ELF-1 (cell line): ENCODE data around the gene MPP2.
A peak's percentile ranks its signal among the peaks of the same experiment; 100 is the strongest.
"Not testable (repeated sequence)": the region's sequence is repeated elsewhere in the genome, so short reads cannot be mapped to it uniquely, and the experiment has no call there.

ENCODE experiments used
- DNase-seq: peaks from one replicate; pipeline ENCODE4 v3.0.0-alpha.2; 2016; ENCODE audit warnings: low read depth, low spot score

The MPP2 gene

DNA sequence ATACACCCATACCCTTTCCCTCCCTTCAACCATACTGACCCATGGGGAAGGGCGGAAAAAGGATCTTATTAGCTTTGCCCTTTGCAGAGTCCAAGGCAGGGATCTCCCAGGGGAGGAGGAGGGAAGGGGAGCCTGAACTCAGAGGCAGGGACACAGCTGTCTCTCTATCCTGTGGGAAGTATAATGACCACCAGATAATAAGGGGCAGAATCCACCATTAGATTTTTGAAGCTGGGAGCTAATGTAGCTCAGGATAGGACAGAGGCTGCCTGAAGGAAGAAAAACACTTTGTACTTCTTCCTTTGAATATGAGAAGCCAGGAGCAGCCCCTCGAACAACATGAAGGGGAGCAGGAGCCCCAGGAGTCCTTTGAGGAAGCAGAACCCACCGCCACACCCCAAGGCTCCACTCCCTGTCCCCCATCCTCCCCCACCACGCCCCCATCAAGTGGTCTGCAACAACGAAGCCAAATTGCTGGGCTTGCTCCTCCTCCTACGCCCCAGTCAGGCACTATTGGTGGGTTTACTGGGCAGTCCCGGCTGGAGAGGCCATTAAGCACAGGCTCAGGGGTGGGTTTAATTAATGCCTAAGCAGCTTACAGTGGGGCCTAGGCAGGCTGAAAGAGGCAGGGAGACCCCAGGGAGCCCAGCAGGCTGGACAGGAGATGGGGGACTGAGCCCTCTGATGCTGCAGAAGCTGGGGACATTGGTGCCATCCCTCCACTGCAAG lies 5.3 kb downstream of the MPP2 start:
- no peak for DNase-seq

DNA sequence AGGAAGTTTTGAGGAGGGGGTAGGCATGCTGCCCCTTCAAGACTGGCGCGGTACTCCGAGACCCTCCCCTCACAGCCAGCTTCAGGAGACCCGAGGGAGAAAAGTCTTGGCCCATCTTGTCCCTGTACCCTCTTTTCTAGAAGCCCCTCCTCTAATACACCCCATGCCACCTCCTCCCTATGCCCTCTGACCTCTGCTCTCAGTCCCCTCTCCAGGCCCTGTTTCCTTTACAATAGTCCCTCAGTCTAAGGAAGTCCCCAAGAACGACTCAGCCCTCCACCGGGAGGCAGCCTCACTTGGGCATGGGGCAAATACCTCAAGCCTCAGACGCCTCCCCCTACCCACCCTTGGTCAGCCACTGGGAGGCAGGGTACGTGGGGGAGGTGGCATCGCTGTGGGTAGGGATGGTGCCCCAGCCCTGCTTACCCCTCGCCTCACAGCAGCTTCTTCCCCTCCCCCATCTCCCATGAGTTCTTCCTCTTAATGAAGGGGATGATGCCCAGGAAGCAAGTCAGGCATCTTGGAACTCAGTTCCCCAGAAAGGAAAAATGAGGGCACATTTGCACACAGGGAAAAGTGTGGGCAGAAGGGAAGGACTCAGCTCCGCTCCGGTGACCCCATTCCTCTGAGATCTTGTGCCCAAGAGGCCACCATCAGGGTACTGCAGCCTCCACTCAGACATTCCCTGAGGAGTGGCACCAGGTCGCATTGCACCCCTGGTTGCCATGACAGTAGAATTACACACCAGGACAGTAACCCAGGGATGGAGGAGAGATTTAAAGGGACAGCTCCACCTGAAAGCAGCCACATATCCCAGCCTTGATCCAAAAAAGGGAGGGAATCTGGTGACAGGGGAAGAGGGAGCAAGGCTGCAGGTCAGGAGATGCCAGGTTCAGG lies 6.2 kb downstream of the MPP2 start:
- DNase-seq: no peak

DNA sequence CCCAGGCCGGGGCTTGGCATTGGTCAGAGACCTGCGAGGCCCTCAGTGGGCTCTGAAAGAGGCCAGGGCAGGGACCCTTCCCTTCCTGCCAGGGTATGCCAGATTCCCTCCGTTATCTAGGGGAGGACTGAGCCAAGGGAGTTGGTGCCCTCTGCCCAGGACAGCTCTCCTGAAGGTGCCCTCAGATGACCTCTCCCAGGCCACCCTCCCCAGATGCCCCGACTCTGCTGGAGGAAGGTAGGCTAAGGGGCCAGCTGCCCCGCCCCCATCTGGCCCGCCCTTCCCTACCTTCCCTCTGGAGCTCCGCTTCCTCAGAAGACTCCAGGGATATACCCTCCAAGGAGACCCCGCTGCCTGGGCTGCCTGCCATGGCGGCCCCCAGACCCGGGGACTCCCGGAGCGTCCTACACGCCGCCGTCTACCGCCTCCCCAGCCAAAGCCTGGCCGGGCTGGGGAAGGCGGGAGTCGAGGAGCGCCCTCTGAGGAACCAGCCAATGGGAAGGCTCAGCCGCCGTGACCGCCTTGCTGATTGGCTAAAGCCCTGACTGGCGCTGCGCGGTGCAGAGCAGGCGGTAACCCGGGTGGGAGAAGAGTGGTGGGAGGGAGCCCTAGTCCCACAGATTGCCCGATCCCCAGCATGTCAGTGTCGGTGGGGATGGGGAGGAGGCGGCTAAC lies 7.0 kb downstream of the MPP2 start:
- DNase-seq: peak; percentile 92

DNA sequence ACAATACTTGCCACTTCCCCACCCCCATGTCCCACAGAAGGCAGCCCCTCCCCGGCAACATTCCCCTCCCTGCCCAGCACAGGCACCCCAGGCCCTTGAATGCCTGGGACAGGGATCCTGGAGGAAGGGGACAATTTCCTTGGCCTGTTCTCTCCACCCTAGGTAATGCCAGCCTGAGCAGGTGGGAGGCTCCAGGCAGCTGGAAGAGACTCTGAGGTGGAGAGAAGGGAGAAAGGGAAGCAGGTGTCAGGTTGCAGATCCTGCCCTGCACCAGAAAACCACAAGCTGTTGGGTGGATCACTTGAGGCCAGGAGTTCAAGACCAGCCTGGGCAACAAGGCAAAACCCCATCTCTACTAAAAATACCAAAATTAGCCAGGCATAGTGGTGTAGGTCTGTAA lies 8.9 kb downstream of the MPP2 start:
- DNase-seq: no peak

DNA sequence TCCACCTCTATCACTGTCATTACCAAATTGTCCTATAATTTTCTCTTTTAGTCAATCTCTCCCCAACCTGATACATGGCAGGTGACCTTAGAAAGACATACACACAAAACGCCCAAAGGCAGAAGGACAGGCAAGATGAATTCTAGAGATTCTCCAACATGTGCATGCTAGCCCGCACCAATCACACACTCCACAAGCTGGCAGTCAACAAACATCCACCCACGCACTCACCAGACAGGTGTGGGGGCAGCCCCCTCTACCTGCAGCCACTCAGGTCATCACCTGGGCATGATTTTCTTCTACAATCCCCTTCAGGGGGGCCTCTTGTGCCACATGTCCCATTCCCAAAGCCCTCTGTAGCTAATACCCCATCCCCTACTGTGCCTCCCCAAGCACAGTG lies 9.5 kb downstream of the MPP2 start:
- DNase-seq: no peak

DNA sequence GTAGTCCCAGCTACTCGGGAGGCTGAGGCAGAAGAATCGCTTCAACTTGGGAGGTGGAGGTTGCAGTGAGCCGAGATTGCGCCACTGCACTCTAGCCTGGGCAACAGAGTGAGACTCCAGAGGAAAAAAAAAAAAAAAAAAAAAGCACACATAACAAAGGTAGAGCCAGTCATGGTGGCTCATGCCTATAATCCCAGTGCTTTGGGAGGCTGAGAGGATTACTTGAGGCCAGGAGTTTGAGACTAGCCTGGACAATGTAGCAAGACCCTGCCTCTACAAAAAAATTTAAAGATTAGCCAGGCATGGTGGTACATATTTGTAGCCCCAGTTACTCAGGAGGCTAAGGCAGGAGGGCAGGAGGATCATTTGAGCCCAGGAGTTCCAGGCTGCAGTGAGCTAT lies 12.8 kb downstream of the MPP2 start:
- not testable (repeated sequence) for DNase-seq

DNA sequence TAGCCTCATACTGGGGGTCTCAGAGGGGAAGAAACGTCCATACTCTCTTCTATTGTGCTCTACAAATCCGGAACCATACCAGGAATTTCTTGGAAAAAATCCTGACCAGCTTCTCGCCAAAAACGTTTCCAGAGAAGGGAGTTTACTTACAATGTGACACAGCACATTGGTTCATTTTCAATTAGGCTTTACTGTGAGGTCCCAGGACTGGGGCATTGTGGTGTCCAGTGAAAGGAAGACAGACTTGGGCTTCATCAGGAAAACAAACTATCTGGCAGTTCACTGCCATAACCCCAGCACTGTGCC lies 14.7 kb downstream of the MPP2 start:
- DNase-seq: no peak

DNA sequence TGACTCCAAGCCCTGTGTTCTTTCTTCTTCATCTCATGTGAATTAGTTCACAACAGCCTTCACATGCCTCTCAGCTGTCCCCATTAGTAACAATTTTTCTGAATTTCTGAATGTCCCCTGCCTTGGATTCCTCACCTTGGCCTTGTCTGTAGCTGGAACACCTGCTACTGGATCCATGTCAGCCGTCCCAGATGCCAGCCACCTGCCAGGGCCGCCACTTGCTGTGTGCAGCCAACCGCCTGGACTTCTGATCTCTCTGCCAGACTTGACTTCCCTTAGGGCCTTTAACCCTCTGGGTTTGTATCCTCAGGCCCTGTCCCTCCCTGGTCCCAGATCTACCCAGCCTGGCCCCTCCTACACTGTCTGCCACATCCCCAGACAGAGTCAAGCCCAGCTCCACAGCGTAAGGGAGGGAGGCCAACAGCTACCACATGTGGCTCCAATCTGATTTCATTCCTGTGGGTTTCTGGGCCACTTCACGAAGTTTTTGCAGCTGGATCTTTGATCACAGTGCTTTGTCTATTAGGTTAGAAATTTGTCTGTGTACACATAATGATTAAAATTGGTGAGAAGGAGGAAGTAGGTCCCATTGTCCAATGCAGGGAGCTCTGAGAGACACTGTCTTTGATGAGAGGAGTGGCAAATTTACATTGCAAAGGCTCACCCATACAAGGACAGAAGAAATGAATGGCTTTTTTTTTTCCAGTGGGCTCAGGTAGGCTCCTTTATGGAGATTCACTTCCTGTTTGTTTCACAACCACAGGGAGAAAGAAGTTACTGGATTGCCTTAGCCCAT lies 15.3 kb downstream of the MPP2 start:
- no peak for DNase-seq

DNA sequence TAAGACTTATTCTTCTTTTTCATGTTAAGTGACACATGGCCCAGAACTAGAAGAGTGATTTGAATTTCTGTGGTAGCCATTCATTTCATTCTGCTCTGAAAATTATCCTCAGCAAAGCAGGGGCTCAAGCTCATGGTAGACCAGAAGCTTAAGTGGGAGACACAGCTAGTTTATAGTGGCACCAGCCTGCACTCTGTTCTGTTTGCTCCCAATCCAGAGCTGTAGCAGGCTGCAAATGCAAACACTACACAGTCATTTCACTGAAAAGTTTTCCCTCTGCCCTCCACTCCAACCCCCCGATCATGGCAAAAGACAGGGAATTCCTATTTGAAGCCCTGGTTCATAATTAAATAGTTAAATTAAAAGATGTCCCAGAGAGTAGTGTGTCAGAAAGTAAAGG lies 17.1 kb downstream of the MPP2 start:
- no peak for DNase-seq

DNA sequence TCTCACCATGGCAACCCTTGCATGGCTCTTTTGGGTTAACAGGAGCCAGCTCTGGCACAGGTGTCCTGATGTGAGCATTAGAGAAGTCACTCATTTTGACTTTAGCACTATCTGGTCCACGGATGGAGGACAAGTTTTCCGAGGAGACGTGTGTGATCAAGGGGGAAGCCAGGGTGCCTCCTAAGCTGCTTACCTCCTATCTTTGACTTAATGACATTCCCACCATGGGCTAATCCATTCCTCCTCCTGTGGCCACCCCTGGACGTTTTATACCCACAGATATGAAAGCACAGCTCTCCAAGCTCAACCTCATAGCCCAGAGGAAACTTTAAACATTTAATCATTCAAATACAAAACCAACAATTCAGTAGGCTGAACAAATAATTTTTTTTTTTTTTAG lies 18.8 kb downstream of the MPP2 start:
- DNase-seq: no peak

DNA sequence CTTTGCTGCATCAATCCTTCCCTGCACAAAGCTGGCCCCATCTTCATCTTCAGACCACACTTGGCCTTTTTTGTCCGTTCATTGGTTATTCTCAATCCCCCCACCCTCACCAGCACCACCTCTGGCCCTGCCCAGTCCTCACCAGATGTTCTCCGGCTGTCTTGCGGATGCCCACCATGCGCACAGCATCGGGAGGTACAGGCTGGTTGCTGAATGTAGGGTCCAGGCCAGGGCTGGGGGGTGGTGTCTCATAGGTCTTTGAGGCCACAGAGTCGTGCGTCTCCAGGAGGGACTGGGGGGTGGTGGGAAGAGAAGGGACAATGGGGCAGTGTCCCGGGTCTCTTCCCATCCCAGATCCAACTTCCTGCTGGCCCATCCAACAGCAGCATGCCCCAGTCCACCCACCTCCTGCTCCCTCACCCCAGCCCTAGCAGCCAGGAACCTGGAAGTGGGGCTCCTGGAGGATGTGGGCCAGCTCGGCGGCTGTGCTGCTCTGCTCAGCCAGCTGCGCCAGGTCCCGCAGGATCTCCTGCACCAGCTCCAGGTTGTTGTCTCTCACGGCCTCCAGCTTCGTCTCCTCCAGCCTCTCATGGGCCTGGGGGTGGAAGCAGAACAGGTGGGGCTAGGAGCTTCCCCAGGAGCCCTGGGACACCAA lies 24.4 kb downstream of the MPP2 start:
- no peak for DNase-seq

DNA sequence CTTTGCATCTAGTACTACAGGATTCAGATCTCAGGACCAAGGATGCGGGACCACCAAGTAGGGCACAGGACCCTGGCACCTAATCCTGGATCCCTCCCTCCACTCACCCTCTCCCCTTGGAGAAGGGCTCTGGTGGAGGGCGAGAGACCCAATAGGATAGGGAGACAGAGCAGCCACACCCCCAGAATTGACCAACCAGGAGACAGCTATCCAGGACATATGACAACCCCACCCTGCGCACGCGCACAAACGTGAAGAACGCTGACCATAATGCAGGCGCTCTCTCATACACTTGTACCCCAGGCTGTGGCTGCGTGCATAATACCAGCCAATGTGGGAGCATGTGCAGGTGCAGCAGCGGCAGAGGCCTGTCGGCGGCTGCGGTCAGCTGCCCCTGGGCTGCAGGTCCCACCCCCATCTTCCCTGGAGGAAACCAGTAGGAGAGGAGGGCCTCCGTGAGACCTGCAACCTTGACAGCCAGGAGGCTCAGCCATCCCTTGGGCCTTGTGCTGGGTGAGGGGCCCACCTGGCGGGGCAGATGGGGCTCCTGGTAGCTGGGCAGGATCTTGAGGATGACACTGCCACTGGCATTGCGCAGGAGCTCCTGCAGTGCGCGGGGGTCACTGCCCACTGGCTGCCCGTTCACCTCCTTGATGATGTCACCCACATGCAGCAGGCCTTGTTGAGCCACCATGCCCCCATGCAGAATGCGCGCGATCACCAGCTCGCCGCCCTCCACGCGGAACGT lies 25.4 kb downstream of the MPP2 start:
- no peak for DNase-seq

DNA sequence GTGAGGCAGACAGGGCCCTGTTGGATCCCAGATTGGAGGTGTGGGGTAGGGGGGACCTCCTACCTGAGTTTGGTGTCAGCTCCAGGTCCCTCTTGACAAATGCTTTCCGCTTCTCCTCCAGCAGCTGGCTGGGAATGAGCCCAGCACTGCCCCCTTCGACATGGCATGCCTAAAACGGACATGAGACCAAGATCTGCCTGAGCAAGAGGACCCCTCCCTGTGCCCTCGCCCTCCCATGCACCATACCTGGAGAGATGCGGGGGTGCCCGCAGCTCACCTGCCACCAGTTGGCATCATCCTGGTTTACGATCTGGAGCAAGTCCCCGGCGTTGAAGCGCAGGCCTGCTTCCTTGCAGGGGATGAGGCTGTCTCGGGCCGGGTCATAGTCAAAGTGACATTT lies 26.2 kb downstream of the MPP2 start:
- no peak for DNase-seq

DNA sequence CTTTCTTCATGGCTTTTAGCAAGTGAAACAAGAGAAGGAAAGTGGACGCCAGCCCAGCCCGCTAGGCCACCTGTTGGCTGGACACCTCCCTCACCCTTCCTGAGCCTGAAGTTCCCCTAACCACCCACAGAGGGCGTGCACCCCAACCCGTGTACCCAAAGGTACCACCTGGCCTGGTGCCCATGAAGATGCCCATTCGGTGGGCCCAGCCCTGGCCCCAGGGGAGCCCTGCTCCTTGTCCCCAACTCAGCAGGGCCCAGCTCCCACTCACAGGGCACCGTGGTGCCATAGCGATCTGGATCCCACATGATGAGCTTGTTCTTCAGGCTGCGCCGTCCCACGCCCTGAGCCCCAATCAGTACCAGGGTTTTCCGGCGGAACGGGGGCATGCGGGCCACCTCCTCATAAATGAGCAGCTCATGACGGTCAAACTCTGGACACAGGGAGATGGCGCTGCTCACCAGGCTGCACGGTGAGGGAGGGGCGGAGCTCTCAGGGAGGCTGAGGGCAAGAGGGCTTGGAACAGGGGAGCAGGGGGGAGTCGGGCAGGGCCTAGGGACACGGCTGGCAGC lies 26.8 kb downstream of the MPP2 start:
- DNase-seq: peak; percentile 71

DNA sequence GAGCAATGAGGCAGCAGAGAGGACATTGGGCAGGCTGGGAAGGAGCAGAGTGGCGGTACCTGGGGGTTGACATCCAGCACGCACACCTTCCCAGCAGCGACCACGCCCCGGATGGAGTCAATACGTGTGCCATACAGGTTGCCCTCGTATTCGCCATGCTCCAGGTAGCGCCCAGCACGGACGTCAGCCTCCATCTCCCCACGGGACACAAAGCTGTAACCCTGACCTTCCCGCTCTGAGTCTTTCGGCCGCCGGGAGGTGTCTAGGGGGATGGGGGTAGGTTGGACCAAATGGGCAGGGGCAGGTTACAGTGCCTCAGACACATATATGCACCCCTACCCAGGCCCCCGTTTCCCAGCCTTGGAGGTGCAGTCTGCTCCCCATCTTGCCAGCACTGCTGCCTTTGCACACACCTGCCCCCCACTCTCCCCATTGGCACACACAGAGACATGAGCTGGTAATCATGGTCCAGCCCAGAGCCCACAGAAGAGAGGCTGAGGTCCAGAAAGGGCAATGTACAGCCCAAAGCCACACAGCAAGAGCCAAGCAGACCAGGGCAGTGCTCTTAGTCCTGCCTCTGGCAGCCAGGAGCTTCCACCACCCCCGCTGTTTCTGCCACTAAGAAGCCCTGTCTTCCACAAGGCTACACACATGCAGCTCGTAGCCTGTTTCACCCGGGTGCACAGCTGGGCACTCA lies 27.5 kb downstream of the MPP2 start:
- no peak for DNase-seq

DNA sequence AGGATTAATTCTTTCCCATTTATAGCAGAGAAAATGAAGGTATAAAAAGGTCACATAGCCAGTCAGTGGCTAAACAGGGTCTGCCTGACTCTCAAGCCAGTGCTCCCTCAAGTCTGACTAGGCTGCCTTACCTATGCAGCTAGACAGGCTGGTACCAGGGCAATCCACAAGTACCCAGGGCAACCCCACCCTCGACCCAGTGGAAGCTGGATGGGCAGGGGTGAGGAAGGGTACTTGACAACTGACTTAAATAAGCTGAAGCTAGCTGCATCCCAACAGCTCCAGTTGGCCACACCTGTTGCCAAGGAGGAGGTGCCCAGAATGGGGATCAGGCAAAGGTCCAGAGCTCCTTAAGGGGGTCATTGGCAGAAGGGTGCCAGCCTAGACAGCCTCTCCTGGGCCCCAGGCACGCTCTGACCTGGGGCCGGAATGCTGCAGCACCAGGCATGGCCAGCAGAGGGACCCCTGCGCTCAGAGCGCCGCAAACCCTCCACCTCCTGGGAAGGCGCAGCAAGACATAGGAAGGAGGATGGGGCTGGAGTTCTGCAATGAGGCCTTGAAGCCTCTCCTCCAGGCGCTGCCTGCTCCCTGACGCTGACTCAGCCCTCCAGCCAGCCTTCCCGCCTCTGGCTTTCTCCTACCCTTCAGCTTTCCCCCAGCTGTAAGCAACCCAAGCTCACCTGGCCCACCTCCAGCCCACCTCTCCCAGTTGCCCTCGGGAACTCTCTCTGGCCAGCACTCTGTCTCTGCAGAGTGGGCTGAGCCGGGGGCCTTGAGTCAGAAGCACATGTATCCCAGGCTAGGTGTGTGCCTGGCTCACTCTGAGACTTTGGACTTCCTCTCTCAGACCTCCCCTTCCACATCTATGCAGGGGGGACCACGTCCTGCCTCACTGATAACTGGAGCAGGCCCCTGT lies 28.8 kb downstream of the MPP2 start:
- DNase-seq: peak; percentile 95

DNA sequence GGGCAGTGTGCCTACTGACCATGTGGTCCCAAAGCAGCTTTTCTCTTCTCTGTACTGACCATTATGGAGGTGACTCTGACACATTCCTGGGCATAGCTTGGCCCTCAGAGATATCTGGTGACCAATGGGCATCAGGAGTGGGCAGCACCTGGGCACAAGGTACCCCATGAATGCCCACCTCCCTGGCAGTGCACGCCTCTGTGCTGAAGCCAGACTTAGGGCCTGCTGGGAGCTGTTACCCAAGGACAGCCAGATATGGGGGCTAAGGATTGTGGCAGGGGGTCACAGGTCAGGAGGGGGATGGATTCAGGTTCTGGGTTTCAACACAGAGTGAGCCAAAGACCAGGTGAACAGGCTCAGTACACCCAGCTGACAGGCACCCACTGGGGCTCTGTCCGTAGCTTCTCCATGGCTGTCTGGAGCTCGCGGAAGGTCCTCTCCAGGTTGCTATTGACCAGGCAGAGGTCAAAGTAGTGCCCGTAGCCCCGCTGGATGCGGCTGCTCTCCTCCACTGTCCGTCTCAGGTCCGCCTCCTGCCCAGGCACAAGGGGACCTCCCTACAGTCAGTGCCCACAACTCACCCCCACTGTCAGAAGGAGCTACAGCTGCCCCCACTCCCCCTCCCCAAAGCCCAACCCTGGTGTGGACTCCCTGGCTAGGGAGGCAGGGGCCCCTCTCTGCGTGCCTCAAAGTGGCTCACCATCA lies 29.7 kb downstream of the MPP2 start:
- no peak for DNase-seq

DNA sequence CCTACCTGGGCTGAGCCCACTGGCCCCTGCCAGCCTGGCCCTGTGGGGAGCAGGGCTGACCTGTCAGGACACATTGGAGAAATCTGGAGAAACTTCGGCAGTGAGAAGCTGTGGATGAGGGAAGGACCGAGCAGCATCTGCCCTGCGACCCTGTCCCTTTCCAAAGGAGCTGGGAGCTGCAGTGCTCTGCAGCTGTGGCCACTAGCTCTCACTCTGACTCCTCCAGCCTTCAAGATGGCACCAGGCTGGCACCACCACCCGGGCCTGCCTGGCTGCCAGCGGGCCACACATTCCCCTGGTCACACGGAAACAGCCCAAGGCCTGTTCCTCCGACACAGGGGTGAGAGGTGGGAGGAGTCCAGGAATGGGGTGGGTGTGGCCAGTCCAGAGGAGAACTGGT lies 30.3 kb downstream of the MPP2 start:
- DNase-seq: no peak
